HepG2 (cell line): ENCODE results near the gene ZNF148. TPM values are rescaled to one million over a fixed set of nuclear protein-coding genes. Genes with fewer than 3 reads are reported as not detected.

ENCODE experiments used
- ATAC-seq: fragments of 200-7000 bp; cut with Tn5 transposase; 3 replicates; pipeline ENCODE4 v1.9.1; 2020; ENCODE audit warnings: mild to moderate bottlenecking, moderate library complexity
- BruUV-seq: library from RNA; stranded (reverse); fragments of 400-500 nt; replicated peaks from 2 replicates; lab custom pipeline; 2021; lab: Mats Ljungman, UMichigan
- CTCF ChIA-PET: fragments of 300-600 bp; formaldehyde crosslinking; extraction: SDS; loops from one replicate; lab custom pipeline; 2021; ENCODE audit warnings: low total read pairs, inconsistent platforms, low intra/inter-chr PET ratio; lab: Yijun Ruan, JAX
- POLR2A ChIA-PET: fragments of 350-600 bp; sonication (Branson Sonifier 250); formaldehyde crosslinking; loops from one replicate; lab custom pipeline; 2020; ENCODE audit warnings: antibody characterized with exemption, inconsistent platforms; lab: Yijun Ruan, JAX
- DNase-seq: peaks from one replicate; pipeline ENCODE4 v3.0.0-alpha.2; 2015; ENCODE audit warnings: low spot score
- FAIRE-seq: peaks from 3 replicates; lab custom pipeline; 2011; peaks lifted over from hg19 to GRCh38; lab: Jason Lieb, UNC
- H2AFZ ChIP-seq: one replicate; pipeline ENCODE4 v1.6.1; 2011; ENCODE audit warnings: low read length, inconsistent platforms
- H3K27ac ChIP-seq: fragments of 300-600 bp; 3 replicates; pipeline ENCODE4 v1.8.0; 2011; ENCODE audit warnings: mixed run types, mild to moderate bottlenecking, mixed read lengths, low read length, inconsistent platforms; ENCODE audit not compliant: insufficient read depth; ENCODE audit errors: extremely low read length
- H3K27me3 ChIP-seq, 2 experiments: fragments of 200-600 bp in 1 of 2; 2 replicates in 1 of 2; 3 replicates in 1 of 2; pipeline versions ENCODE4 v1.6.0 to v1.8.0; 2011; ENCODE audit warnings: low read length in 2 of 2, mild to moderate bottlenecking in 2 of 2, moderate library complexity in 2 of 2, inconsistent platforms in 1 of 2; ENCODE audit not compliant: insufficient read depth in 2 of 2, control insufficient read depth in 1 of 2
- H3K36me3 ChIP-seq, 2 experiments: fragments of 200-600 bp in 1 of 2; replicated peaks in 1 of 2; 2 replicates in 1 of 2; 3 replicates in 1 of 2; pipeline versions ENCODE4 v1.5.1 to v1.8.0; 2011; ENCODE audit warnings: low read length in 2 of 2, inconsistent platforms in 1 of 2; ENCODE audit not compliant: insufficient read depth in 2 of 2, control insufficient read depth in 1 of 2
- H3K4me1 ChIP-seq: 2 replicates; pipeline ENCODE4 v1.5.1; 2012; ENCODE audit warnings: low read length, inconsistent platforms; ENCODE audit not compliant: insufficient read depth
- H3K4me2 ChIP-seq: 2 replicates; pipeline ENCODE4 v1.6.0; 2011; ENCODE audit warnings: low read depth, low read length, inconsistent platforms
- H3K4me3 ChIP-seq, 3 experiments: fragments of 200-600 bp in 1 of 3; sonication (generic), shearing (Covaris generic) in 1 of 3; replicated peaks in 1 of 3; 2 replicates each; pipeline ENCODE4 v1.5.1; 2011 to 2016; ENCODE audit warnings: low read length in 3 of 3, inconsistent platforms in 2 of 3, low read depth in 2 of 3, mild to moderate bottlenecking in 2 of 3, control low read depth in 1 of 3, mixed read lengths in 1 of 3; ENCODE audit not compliant: insufficient read depth in 1 of 3
- H3K79me2 ChIP-seq: one replicate; pipeline ENCODE4 v1.6.1; 2011; ENCODE audit warnings: low read length, inconsistent platforms; ENCODE audit not compliant: insufficient read depth
- H3K9ac ChIP-seq: 2 replicates; pipeline ENCODE4 v1.6.0; 2011; ENCODE audit warnings: mild to moderate bottlenecking, low read depth, low read length, inconsistent platforms; ENCODE audit not compliant: insufficient read depth
- H3K9me3 ChIP-seq: 2 replicates; pipeline ENCODE4 v1.5.1; 2012; ENCODE audit warnings: mild to moderate bottlenecking, low read length
- H4K20me1 ChIP-seq: 2 replicates; pipeline ENCODE4 v1.6.0; 2011; ENCODE audit warnings: inconsistent platforms, mild to moderate bottlenecking, low read length, moderate library complexity; ENCODE audit not compliant: insufficient read depth
- DDIT3 ChIP-seq: sonication (generic); formaldehyde crosslinking; IDR thresholded peaks from 2 replicates; pipeline ENCODE4 v1.4.0; 2020; ENCODE audit warnings: mild to moderate bottlenecking, missing genetic modification reagents
- FOXA3 ChIP-seq: IDR thresholded peaks from 2 replicates; pipeline ENCODE4 v1.6.1; 2016; ENCODE audit warnings: missing genetic modification reagents, missing compliant biosample characterization
- FOXP4 ChIP-seq: sonication (generic); formaldehyde crosslinking; IDR thresholded peaks from 2 replicates; pipeline ENCODE4 v1.4.0; 2020; ENCODE audit warnings: missing genetic modification reagents
- HHEX ChIP-seq: IDR thresholded peaks from 2 replicates; pipeline ENCODE4 v1.6.1; 2016; ENCODE audit warnings: control low read depth
- HOXA9 ChIP-seq: sonication (generic); formaldehyde crosslinking; IDR thresholded peaks from 2 replicates; pipeline ENCODE4 v1.8.1; 2022; ENCODE audit warnings: missing genetic modification reagents, mild to moderate bottlenecking, moderate library complexity, borderline replicate concordance
- KDM2A ChIP-seq: sonication (generic); formaldehyde crosslinking; IDR thresholded peaks from 2 replicates; pipeline ENCODE4 v1.4.0; 2020; ENCODE audit warnings: low read depth, missing genetic modification reagents, borderline replicate concordance
- PHF21A ChIP-seq: sonication (generic); formaldehyde crosslinking; IDR thresholded peaks from 2 replicates; pipeline ENCODE4 v1.5.0; 2020; ENCODE audit warnings: mild to moderate bottlenecking, missing genetic modification reagents
- RNF2 ChIP-seq: fragments of 450-650 bp; conservative IDR thresholded peaks from 2 replicates; pipeline ENCODE4 v1.6.1; 2016; ENCODE audit warnings: low read depth
- SALL1 ChIP-seq: sonication (generic); formaldehyde crosslinking; IDR thresholded peaks from 2 replicates; pipeline ENCODE4 v1.8.0; 2022; ENCODE audit warnings: mild to moderate bottlenecking, missing genetic modification reagents
- SNAPC4 ChIP-seq: sonication (generic); formaldehyde crosslinking; IDR thresholded peaks from 2 replicates; pipeline ENCODE4 v1.4.0; 2020; ENCODE audit warnings: mild to moderate bottlenecking, missing genetic modification reagents
- ZFP36L1 ChIP-seq: sonication (generic); formaldehyde crosslinking; IDR thresholded peaks from 2 replicates; pipeline ENCODE4 v1.8.0; 2022; ENCODE audit warnings: mild to moderate bottlenecking, missing genetic modification reagents, moderate library complexity
- ZNF260 ChIP-seq: sonication (generic); formaldehyde crosslinking; IDR thresholded peaks from 2 replicates; pipeline ENCODE4 v1.4.0; 2020; ENCODE audit warnings: missing genetic modification reagents, low read depth, mild to moderate bottlenecking, borderline replicate concordance
- ZNF326 ChIP-seq: sonication (generic); formaldehyde crosslinking; IDR thresholded peaks from 2 replicates; pipeline ENCODE4 v1.4.0; 2020; ENCODE audit warnings: missing genetic modification reagents, borderline replicate concordance
- ZNF432 ChIP-seq: sonication (generic); formaldehyde crosslinking; IDR thresholded peaks from 2 replicates; pipeline ENCODE4 v1.5.0; 2020; ENCODE audit warnings: missing genetic modification reagents, mild to moderate bottlenecking, borderline replicate concordance
- ZNF589 ChIP-seq: sonication (generic); formaldehyde crosslinking; conservative IDR thresholded peaks from 2 replicates; pipeline ENCODE4 v1.8.0; 2022; ENCODE audit warnings: mild to moderate bottlenecking, moderate library complexity, missing genetic modification reagents
- ZNF850 ChIP-seq: sonication (generic); formaldehyde crosslinking; conservative IDR thresholded peaks from 2 replicates; pipeline ENCODE4 v1.9.0; 2021; ENCODE audit warnings: mild to moderate bottlenecking, missing genetic modification reagents
- WGBS: methylation state at CpG from one replicate; pipeline ENCODE4 v1.1.6; 2017; ENCODE audit warnings: low lambda C conversion rate; 5-methylcytosine and 5-hydroxymethylcytosine counted together
- in situ Hi-C: cut with HindIII; loops from 2 replicates; pipeline ENCODE4 v1.10.0; 2017; ENCODE audit warnings: low pct_unique_long_range_greater_than_20kb; ENCODE audit not compliant: extremely low pct_ligation_motif_present
- intact Hi-C: fragments of 100-400 bp; cut with micrococcal nuclease; formaldehyde crosslinking; loops from one replicate; pipeline ENCODE4 v1.10.0; 2022; ENCODE audit not compliant: unreplicated experiment
- polyA plus RNA-seq, 8 experiments: library from polyadenylated mRNA; depleted of rRNA in 3 of 8; stranded (reverse) in 7 of 8; unstranded in 1 of 8; fragments of >200 nt; fragmentation: Illumina TruSeq in 4 of 8; extraction: Trizol in 4 of 8; gene quantifications; 2 replicates each; pipeline versions ENCODE4 v1.2.1 to v1.2.3, GENCODE V29; 2011 to 2016; ENCODE audit warnings: low read depth in 4 of 8, missing spikeins in 1 of 8, mixed read lengths in 1 of 8; ENCODE audit not compliant: insufficient read depth in 1 of 8
- total RNA-seq, 5 experiments: library from RNA; depleted of rRNA; stranded (reverse); fragments of >200 nt; fragmentation: Illumina TruSeq; extraction: Trizol; gene quantifications; 2 replicates each; pipeline ENCODE4 v1.2.3, GENCODE V29; 2016; ENCODE audit warnings: low read depth in 1 of 5

ZNF148 gene
- total and polyA plus RNA-seq, 2 of the 13 experiments (the other 11 are each of a cell fraction or from before 2014, with no cell fraction given), result 10.6 to 36.1 TPM

- BruUV-seq, result no TSS peak
- Histone ChIP-seq H3K4me3 (no peak overlapping the region), H3K4me2 (no peak overlapping the region), H3K9me3 (no peaks in the 10 kb centered on the region), H3K27ac (no peak overlapping the region), H3K79me2 (peaks cover 91% of the 10 kb centered on the region), H3K4me1 (peaks cover 14% of the 10 kb centered on the region), H2AFZ (no peak overlapping the region), H4K20me1 (peaks cover 3% of the 10 kb centered on the region; the same call in 1 of the 2 replicates), H3K27me3 (no peaks in the 10 kb centered on the region), H3K36me3 (0 out of 5 replicates have a peak, but pooled peaks cover 0 to 1% of the 10 kb centered on the region in 2 experiments), H3K9ac (no peak overlapping the region)
- WGBS, result 100% methylated on average over 2 of the region's 2 CpGs
- no peak for FAIRE-seq
- POLR2A ChIA-PET, result no interaction called here
- CTCF ChIA-PET, result no interaction called here
- in situ Hi-C loops (no loop called here), intact Hi-C loops (no loop called here)
- ATAC-seq, result no peak
- TF ChIP-seq ZNF589 (CRISPR knock-in tag) (no peak), DDIT3 (CRISPR knock-in tag) (no peak), PHF21A (CRISPR knock-in tag) (no peak), FOXA3 (CRISPR knock-in tag) (no peak), ZNF432 (CRISPR knock-in tag) (no peak), RNF2 (no peak), KDM2A (CRISPR knock-in tag) (no peak), ZNF850 (no peak), HHEX (CRISPR knock-in tag) (no peak), ZNF326 (CRISPR knock-in tag) (no peak), SALL1 (CRISPR knock-in tag) (no peak), SNAPC4 (CRISPR knock-in tag) (no peak), ZFP36L1 (CRISPR knock-in tag) (no peak), FOXP4 (CRISPR knock-in tag) (no peak), ZNF260 (CRISPR knock-in tag) (no peak), HOXA9 (CRISPR knock-in tag) (no peak)
- no peak for DNase-seq
These were observed 35.0 kb downstream of the ZNF148 start for GRCh38 chr3:125340121-125340520.
